Thyroid gland (tissue), 4 donors: ENCODE results near the gene PREX1.

Experiments
- CTCF ChIP-seq, 6 experiments: fragments of 200-600 bp in 3 of 6; fragments of 450-650 bp in 3 of 6; sonication (generic) in 3 of 6; IDR thresholded peaks; one replicate each; pipeline ENCODE4 v1.5.1; 2016 to 2019; ENCODE audit warnings: antibody characterized with exemption in 6 of 6, mild to moderate bottlenecking in 2 of 6, inconsistent platforms in 1 of 6, moderate library complexity in 1 of 6
- POLR2A ChIP-seq, 2 donors: fragments of 450-650 bp; IDR thresholded peaks; one replicate each; pipeline ENCODE4 v1.6.1; 2017; ENCODE audit warnings: antibody characterized with exemption in 2 of 2, mild to moderate bottlenecking in 2 of 2, moderate library complexity in 1 of 2

GRCh38 chr20:48765359-48765758, 62.4 kb downstream of the PREX1 start:
- TF ChIP-seq POLR2A (IDR thresholded peaks at IDR 0.05) = no peak
- no peak for TF ChIP-seq CTCF (IDR thresholded peaks at IDR 0.05)
